DMS 273 (cell line): Measurements from ENCODE around the gene SLC12A3.
"Not testable (repeated sequence)": the region's sequence is repeated elsewhere in the genome, so short reads cannot be mapped to it uniquely, and the experiment has no call there.

ENCODE experiments used
- DNase-seq: peaks from one replicate; lab custom pipeline; 2025; ENCODE audit not compliant: unreplicated experiment; lab: John Stamatoyannopoulos, UW

The SLC12A3 gene

GRCh38 chr16:56915336-56916119 lies 50.5 kb downstream of the SLC12A3 start:
- no peak for DNase-seq

GRCh38 chr16:56916571-56917403 lies 51.8 kb downstream of the SLC12A3 start:
- DNase-seq, result no peak

GRCh38 chr16:56918467-56919012 lies 53.5 kb downstream of the SLC12A3 start:
- no peak for DNase-seq

DNA sequence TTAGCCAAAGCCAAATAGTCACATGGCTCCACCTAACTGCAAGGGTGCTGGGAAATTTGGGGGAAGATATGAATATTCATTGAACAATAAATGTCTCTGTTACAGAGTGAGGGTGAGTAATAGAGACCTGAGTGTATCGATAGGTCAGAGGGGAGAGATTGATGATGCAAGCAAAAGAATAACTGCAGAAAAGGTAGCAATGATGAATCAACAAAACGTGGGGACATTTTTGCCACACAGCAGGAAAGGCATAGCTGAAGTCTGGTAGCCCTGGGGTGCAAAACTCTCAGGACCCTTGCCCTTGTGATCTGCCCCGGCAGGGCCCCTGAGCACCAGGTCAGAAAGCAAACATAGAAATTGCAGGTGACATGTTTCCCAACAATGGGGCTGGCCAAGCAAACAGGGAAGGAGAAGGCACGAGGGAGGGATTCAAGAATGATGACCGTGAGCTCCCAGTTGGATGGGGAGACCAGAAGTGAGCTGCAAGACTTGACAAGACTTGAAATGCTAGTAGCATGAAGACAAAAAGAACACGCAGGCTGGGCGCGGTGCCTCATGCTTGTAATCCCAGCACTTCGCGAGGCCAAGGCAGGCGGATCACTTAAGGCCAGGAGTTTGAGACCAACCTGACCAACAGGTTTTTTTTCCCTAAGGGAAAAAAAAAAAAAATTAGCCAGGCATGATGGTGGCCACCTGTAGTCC lies 54.2 kb downstream of the SLC12A3 start:
- no peak for DNase-seq

DNA sequence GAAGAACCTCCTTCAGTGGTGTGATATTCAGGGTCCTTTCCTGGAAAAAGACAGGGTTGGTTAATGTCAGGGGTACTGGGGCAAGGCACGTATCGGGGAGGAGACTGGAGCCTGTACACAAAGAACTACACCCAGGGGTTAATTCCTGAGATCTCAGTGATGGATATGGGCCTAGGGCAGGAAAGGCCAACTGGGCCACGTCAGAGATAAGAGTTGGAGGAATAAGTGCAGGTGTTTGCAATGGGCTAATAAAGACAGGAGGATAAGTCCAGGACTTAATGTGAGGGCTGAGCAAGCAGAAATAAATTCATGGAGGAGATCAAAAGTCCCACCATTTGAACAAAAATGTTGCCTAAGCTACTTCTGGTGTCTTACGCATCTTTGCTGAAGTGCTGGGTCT lies 56.6 kb downstream of the SLC12A3 start:
- no peak for DNase-seq

DNA sequence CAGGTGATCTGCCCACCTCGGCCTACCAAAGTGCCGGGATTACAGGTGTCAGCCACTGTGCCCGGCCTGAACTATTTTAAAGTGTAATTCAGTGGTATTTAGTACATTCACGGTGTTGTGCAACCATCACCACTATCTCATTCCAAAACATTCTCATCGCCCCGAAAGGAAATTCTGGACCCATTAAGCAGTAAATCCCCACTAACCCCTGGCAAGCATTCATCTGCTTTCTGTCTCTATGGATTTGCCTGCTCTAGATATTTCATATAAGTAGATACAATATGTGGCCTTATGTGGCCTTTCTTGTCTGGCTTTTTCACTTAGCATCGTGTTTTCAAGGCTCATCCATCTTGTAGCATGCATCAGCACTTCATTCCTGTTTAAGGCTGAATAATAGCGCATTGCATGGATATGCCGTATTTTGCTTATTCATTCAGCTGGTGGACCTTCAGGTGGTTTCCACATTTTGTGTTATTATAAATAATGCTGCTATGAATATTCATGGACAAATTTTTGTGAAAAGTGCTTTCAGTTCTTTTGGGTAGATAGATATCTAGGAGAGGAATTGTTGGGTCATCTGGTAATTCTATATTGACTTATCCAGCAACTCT lies 58.6 kb downstream of the SLC12A3 start:
- DNase-seq, result no peak

DNA sequence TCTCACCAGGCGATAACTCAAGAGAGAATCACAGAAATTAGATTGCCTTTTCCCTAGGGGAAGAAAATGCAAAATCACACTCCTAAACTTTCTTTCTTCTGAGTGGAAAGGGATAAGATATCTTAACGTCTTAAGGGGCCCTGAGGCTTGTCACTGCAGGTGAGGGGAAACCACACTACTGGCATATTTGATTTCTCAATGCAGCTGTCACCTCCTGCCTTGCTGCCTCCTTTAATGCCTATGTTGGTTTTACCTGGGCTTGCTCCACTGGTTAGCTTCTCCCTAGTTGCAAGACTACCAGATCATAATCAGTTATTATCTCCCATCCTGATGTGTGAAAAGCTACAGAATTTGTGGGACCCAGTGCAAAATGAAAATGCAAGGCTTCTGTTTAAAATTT lies 62.5 kb downstream of the SLC12A3 start:
- no peak for DNase-seq

DNA sequence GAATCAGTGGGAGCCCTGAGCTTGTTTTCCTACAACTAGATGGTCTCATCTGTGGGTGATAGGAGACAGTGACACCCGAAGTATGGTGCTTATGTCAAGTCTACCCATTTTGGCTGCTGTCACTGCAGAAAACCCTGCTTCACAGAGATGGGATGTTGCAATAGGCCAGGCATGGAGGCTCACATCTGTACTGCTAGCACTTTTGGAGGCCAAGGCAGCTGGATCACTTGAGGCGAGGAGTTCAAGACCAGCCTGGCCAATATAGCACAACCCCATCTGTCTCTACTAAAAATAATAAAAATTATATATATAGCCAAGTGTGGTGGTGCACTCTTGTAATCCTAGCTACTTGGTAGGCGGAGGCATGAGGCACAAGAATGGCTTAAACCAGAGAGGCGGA lies 64.6 kb downstream of the SLC12A3 start:
- DNase-seq, result no peak

DNA sequence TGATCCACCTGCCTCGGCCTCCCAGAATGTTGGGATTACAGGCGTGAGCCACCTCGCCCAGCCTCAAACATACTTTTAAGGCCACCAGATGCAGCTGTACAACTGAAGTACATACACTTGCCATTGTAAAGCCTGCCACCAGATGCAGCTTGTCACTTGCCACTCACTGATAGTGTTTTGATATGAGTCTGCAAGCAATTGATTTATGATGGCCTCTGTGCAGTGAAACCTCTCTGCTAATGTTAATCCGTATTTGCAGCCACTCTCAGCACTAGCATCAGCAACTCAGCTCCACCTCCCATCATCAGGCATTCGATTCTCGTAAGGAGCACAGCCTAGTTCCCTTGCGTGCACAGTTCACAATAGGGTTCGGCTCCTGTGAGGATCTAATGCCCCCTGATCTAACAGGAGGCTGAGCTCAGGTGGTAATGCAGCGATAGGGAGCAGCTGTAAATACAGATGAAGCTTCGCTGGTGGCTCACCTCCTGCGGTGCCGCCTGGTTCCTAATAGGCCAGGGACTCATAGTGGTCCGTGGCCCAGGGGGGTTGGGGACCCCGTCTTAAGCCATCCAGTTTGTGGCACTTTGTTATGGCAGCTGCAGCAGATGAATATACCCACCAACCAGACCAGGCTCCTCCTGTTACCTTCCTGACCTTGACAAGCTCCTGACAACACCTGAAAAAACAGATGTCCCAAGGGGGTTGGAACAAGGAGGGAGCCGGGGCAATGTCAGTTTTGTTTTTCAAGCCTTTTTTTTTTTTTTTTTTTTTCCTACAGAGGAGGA lies 65.7 kb downstream of the SLC12A3 start:
- DNase-seq, result no peak

GRCh38 chr16:56931271-56931891 lies 66.4 kb downstream of the SLC12A3 start:
- peak; percentile 64 for DNase-seq

DNA sequence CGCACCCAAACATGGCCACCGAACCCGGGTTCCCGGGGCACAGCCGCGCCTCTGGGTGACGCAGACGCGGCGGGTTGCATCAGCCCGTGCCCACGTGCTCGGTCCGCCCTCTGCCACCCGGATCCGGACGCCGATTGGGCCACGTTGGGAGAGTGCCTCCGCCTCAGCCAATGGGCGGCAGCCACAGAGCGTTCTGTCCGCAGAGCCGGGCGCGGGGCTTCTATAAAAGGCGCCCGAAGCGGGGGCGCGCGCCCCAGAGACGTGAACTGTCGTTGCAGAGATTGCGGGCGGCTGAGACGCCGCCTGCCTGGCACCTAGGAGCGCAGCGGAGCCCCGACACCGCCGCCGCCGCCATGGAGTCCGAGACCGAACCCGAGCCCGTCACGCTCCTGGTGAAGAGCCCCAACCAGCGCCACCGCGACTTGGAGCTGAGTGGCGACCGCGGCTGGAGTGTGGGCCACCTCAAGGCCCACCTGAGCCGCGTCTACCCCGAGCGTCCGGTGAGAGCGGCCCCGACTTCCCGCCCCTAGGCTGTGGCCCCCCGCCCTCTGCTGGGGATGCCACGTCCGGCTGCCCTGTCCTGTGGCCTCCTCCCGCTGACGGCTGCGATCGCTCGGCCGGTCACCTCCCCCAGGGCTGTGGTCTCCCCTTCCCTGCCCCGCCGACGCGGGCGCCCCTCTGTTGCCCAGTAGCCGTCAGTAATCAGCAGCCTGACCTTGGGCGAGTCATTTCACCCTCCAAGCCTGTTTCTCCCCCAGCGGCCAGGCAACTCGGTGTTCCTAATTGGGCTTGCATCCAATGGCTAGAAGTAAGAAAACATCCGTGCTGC lies 67.1 kb downstream of the SLC12A3 start, which contains the start of gene HERPUD1:
Gene HERPUD1 (plus strand): TSS at position 251 of the 829 bp plus-strand sequence. CDS start 103 bp downstream, at position 354.
- DNase-seq, result peak; percentile 99

DNA sequence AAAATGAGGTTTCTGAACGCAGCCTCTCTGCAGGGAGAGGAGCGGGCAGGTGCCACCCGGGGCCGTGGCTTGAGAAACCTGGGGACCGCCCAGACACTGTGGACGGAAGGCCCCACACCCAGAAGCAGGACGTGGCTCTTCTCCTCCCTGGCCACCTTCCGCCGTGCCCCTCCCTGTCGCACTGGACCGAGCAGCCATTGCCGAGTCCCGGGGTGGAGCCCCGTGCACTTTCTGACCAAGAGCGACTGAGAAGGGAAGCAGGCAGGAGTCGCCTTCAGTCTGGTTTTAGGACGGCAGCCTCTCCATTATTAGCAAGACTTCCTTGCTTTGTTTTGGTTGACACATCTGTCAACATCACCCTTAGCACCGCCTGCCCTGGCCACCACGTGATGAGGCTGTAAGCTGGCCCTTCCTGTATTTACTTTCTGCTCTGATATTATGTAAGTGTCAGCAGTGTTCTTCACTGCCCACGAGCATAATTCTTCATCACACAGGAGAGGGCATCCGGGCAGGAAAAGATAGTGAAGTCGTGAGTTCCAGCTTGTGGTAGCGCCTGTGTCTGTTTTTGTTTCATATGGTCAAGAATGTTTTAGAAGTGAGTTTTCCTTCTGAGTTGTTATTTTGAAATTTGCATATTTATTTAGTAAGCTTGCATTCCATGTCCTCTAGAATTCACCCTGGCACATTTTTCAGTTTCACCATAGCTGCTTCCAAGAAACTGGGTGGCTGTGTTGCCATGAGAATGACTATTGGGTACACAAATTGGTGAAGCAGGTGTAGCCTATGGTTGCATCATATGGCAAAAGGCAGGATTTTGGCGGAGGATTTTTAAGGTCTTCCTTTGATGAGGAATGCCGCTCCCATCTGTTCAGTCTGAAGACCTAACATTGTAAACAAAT lies 68.0 kb downstream of the SLC12A3 start:
- peak; percentile 75 for DNase-seq

GRCh38 chr16:56933828-56934598 lies 69.0 kb downstream of the SLC12A3 start:
- peak; percentile 32 for DNase-seq

GRCh38 chr16:56934599-56935145 lies 69.7 kb downstream of the SLC12A3 start:
- DNase-seq, result not testable (repeated sequence)

DNA sequence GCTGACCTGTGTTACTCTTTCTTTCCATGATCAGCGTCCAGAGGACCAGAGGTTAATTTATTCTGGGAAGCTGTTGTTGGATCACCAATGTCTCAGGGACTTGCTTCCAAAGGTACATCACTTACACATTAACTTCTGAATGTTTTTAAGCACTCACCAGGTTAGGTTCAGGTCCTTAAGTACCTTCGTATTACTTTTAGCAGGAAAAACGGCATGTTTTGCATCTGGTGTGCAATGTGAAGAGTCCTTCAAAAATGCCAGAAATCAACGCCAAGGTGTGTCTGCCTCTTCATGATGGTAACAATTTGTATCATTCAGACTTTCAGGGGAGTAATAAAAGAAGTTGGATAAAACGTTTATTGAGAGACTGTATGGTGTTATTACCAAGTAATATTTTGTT lies 70.2 kb downstream of the SLC12A3 start:
- DNase-seq, result no peak

DNA sequence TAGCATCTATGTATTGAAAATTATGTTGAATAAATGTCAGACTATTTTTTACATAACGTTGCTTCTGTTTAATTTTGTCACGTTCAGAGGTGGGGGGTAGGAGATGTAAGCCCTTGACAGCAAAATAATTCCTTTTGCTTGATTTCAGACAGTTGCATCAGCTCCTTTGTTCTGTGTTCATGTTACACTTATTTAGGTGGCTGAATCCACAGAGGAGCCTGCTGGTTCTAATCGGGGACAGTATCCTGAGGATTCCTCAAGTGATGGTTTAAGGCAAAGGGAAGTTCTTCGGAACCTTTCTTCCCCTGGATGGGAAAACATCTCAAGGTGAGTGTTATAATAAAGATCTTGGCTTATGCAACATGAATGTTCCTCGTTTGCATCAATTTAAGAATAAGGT lies 71.5 kb downstream of the SLC12A3 start:
- no peak for DNase-seq

GRCh38 chr16:56936950-56937349 lies 71.9 kb downstream of the SLC12A3 start:
- DNase-seq, result no peak
